OCI-LY7 (cell line): ENCODE measurements around the gene KLK12.

Source experiments
- CTCF ChIP-seq: fragments of 200-600 bp; sonication (generic); conservative IDR thresholded peaks from 2 replicates; pipeline ENCODE4 v1.5.1; 2014; ENCODE audit warnings: mild to moderate bottlenecking, antibody characterized with exemption, low read length, moderate library complexity, mixed read lengths
- EZH2phosphoT487 ChIP-seq: fragments of 200-600 bp; sonication (generic); IDR thresholded peaks from 2 replicates; pipeline ENCODE4 v1.6.1; 2018; ENCODE audit warnings: low read depth, borderline replicate concordance, mild to moderate bottlenecking, mixed run types, antibody characterized with exemption, low read length, moderate library complexity, mixed read lengths

GRCh38 chr19:51018745-51019543 is 15.9 kb downstream of the KLK12 start:
- TF ChIP-seq CTCF (no peak), EZH2phosphoT487 (no peak)
